ENCODE data around the gene CREB5. TPM values are rescaled to one million over a fixed set of nuclear protein-coding genes. Genes with fewer than 3 reads are reported as not detected.

Gene CREB5
- total RNA-seq, 1 experiment from 2014 or later = 0.49 TPM

DNA sequence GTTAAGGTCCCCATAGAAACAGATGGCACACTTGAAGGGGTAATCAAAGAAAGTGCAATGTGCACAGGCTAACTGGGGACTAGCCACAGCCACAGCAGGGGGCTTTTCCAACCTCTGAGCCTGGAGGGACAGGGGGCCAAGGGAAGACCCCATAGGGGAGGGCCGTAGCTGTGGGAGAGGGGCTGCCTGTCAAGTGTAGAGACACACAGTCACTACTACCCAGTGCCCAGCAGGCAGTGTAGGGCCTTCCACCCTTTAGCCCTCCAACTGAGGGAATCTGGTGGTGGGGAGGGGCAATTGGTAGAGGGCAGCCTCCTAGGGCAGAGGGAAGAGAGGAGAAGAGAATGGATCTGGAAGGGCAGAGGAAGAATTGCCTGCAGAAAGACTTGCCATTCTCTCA lies 54.6 kb downstream of the CREB5 start:
- Histone ChIP-seq H3K9me3 (ENCODE audit: control insufficient read depth in 1 of 2, insufficient read depth in 1 of 2, low read depth in 1 of 2, low read length in 2 of 2) (no peaks in the 10 kb centered on the region), H3K9ac (ENCODE audit: low read length) (no peak overlapping the region), H3K36me3 (ENCODE audit: control insufficient read depth in 1 of 2, insufficient read depth in 2 of 2, low read length in 2 of 2) (no peaks in the 10 kb centered on the region), H3K27me3 (ENCODE audit: insufficient read depth, low read length) (peaks cover 79% of the 10 kb centered on the region), H3K9me2 (ENCODE audit: insufficient read depth) (no peaks in the 10 kb centered on the region), H3K4me1 (ENCODE audit: control insufficient read depth in 1 of 2, insufficient read depth in 2 of 2, low read length in 2 of 2) (no peaks in the 10 kb centered on the region), H2AFZ (ENCODE audit: low read depth, low read length, poor library complexity, severe bottlenecking) (no peak overlapping the region), H4K20me1 (ENCODE audit: insufficient read depth) (no peaks in the 10 kb centered on the region), H3K4me3 (replicated peaks in 1 of 2; ENCODE audit: low read depth in 1 of 2, low read length in 2 of 2) (no peak overlapping the region), H3K27ac (ENCODE audit: low read depth, low read length) (no peak overlapping the region), H3K79me2 (ENCODE audit: insufficient read depth, low read length) (no peaks in the 10 kb centered on the region), H3K4me2 (ENCODE audit: low read length) (no peak overlapping the region)
- no peak for ATAC-seq
- BruUV-seq (replicated peaks) = no TSS peak
- no peak for DNase-seq (ENCODE audit: low read depth, low spot score)
- TF ChIP-seq CBX3 (IDR thresholded peaks at IDR 0.05; ENCODE audit: low read depth) (no peak), EGR1 (IDR thresholded peaks at IDR 0.05; ENCODE audit: low read depth) (no peak), JUND (IDR thresholded peaks at IDR 0.05) (no peak), POLR2A (IDR thresholded peaks at IDR 0.05; ENCODE audit: borderline replicate concordance, extremely low read depth, insufficient read depth, insufficient read length) (no peak), YY1 (IDR thresholded peaks at IDR 0.05; ENCODE audit: extremely low read depth, insufficient replicate concordance, low read depth, low read length) (no peak), RAD21 (IDR thresholded peaks at IDR 0.05; ENCODE audit: low read depth) (no peak), SRF (IDR thresholded peaks at IDR 0.05; ENCODE audit: low read depth) (no peak), ZNF274 (IDR thresholded peaks at IDR 0.05; ENCODE audit: low read depth, low read length) (no peak)
- TF ChIP-seq, protein P1, sequence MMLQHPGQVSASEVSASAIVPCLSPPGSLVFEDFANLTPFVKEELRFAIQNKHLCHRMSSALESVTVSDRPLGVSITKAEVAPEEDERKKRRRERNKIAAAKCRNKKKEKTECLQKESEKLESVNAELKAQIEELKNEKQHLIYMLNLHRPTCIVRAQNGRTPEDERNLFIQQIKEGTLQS (IDR thresholded peaks at IDR 0.05) = no peak
- TF ChIP-seq, protein P2, sequence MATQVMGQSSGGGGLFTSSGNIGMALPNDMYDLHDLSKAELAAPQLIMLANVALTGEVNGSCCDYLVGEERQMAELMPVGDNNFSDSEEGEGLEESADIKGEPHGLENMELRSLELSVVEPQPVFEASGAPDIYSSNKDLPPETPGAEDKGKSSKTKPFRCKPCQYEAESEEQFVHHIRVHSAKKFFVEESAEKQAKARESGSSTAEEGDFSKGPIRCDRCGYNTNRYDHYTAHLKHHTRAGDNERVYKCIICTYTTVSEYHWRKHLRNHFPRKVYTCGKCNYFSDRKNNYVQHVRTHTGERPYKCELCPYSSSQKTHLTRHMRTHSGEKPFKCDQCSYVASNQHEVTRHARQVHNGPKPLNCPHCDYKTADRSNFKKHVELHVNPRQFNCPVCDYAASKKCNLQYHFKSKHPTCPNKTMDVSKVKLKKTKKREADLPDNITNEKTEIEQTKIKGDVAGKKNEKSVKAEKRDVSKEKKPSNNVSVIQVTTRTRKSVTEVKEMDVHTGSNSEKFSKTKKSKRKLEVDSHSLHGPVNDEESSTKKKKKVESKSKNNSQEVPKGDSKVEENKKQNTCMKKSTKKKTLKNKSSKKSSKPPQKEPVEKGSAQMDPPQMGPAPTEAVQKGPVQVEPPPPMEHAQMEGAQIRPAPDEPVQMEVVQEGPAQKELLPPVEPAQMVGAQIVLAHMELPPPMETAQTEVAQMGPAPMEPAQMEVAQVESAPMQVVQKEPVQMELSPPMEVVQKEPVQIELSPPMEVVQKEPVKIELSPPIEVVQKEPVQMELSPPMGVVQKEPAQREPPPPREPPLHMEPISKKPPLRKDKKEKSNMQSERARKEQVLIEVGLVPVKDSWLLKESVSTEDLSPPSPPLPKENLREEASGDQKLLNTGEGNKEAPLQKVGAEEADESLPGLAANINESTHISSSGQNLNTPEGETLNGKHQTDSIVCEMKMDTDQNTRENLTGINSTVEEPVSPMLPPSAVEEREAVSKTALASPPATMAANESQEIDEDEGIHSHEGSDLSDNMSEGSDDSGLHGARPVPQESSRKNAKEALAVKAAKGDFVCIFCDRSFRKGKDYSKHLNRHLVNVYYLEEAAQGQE (IDR thresholded peaks at IDR 0.05; ENCODE audit: low read depth) = no peak
- CTCF ChIA-PET = no interaction called here
- intact Hi-C loops (cut with micrococcal nuclease) = no loop called here
- POLR2A ChIA-PET = no interaction called here
- RAD21 ChIA-PET (ENCODE audit: low non-redundant PET in 1 of 2, low total read pairs in 2 of 2, uncharacterized antibody in 2 of 2, unreplicated experiment in 2 of 2) = no interaction called here
